Small intestine (tissue), 7 donors: ENCODE results near the gene CDKAL1. TPM values are rescaled to one million over a fixed set of nuclear protein-coding genes. Genes with fewer than 3 reads are reported as not detected.
A peak's percentile ranks its signal among the peaks of the same experiment; 100 is the strongest.

Source experiments
- DNase-seq, 2 donors: peaks; one replicate each; pipeline versions ENCODE4 v3.0.0 to v3.0.0-alpha.2; 2013
- FAIRE-seq: peaks from 2 replicates; lab custom pipeline; 2012; peaks lifted over from hg19 to GRCh38; lab: Jason Lieb, UNC
- H3K27ac ChIP-seq, 3 donors: one replicate each; pipeline ENCODE4 v1.5.1; 2013; ENCODE audit warnings: low read length in 2 of 3, mild to moderate bottlenecking in 2 of 3, control low read depth in 1 of 3, inconsistent platforms in 1 of 3, low read depth in 1 of 3, moderate library complexity in 1 of 3
- H3K27me3 ChIP-seq, 3 donors: one replicate each; pipeline ENCODE4 v1.6.1; 2013; ENCODE audit warnings: low read length in 3 of 3, inconsistent platforms in 1 of 3; ENCODE audit not compliant: control insufficient read depth in 3 of 3, insufficient read depth in 3 of 3
- H3K36me3 ChIP-seq, 3 donors: one replicate each; pipeline ENCODE4 v1.6.1; 2013; ENCODE audit warnings: low read length in 3 of 3, inconsistent platforms in 1 of 3, low read depth in 1 of 3, mild to moderate bottlenecking in 1 of 3, moderate library complexity in 1 of 3; ENCODE audit not compliant: control insufficient read depth in 3 of 3, insufficient read depth in 2 of 3
- H3K4me1 ChIP-seq, 3 donors: one replicate each; pipeline ENCODE4 v1.6.1; 2013; ENCODE audit warnings: low read length in 2 of 3, inconsistent platforms in 1 of 3, low read depth in 1 of 3, mild to moderate bottlenecking in 1 of 3, moderate library complexity in 1 of 3; ENCODE audit not compliant: control insufficient read depth in 3 of 3, insufficient read depth in 2 of 3
- H3K4me3 ChIP-seq, 3 donors: one replicate each; pipeline ENCODE4 v1.5.1; 2013; ENCODE audit warnings: low read length in 3 of 3, control low read depth in 1 of 3, inconsistent platforms in 1 of 3, low read depth in 1 of 3, mild to moderate bottlenecking in 1 of 3, moderate library complexity in 1 of 3
- H3K9me3 ChIP-seq, 2 donors: one replicate each; pipeline ENCODE4 v1.6.1; 2013; ENCODE audit warnings: low read depth in 1 of 2, low read length in 1 of 2; ENCODE audit not compliant: control insufficient read depth in 2 of 2, insufficient read depth in 1 of 2
- WGBS, 3 donors: extraction: QIAGEN DNeasy Blood & Tissue Kit; methylation state at CpG; one replicate each; pipeline ENCODE4 v1.1.7; 2013; 5-methylcytosine and 5-hydroxymethylcytosine counted together
- polyA plus RNA-seq, 4 donors: library from polyadenylated mRNA; stranded (reverse) in 3 of 4; unstranded in 1 of 4; fragments of 200-250 nt in 3 of 4; fragments of 120-200 nt in 1 of 4; gene quantifications; one replicate each; pipeline versions ENCODE4 v1.2.1 to v1.2.3, GENCODE V29; 2013
- donor health status: healthy with polysubstance abuse.
- donor health status: control.
- donor health status: control.
- donor health status: Bipolar disorder and iron deficiency.
- donor health status: healthy.

The CDKAL1 gene
- polyA plus RNA-seq, 4 donors = 2.4 to 10.5 (median 4.1) TPM

- WGBS, 3 donors = 88 to 92% (median 91%) methylated on average over 6 of the region's 6 CpGs
- H3K4me3 ChIP-seq = no peak overlapping the region
- no peaks in the 10 kb centered on the region for H3K9me3 ChIP-seq
- H3K4me1 ChIP-seq = no peaks in the 10 kb centered on the region
- H3K27me3 ChIP-seq = no peaks in the 10 kb centered on the region
- H3K27ac ChIP-seq = no peak overlapping the region
- DNase-seq = no peak
- FAIRE-seq = no peak
- H3K36me3 ChIP-seq = no peaks in the 10 kb centered on the region
Observed at GRCh38 chr6:21149470-21149869, 615.2 kb downstream of the CDKAL1 start.

- Histone ChIP-seq H3K27ac (no peak overlapping the region), H3K27me3 (no peaks in the 10 kb centered on the region), H3K4me1 (no peaks in the 10 kb centered on the region), H3K36me3 (no peaks in the 10 kb centered on the region), H3K9me3 (no peaks in the 10 kb centered on the region), H3K4me3 (no peak overlapping the region)
- WGBS, 3 donors = 88 to 96% (median 95%) methylated on average over 1 of the region's 1 CpG
- DNase-seq = no peak
- FAIRE-seq = no peak
Observed at GRCh38 chr6:21150667-21151066, 616.4 kb downstream of the CDKAL1 start.

GRCh38 chr6:21151119-21151518, 616.9 kb downstream of the CDKAL1 start:
- H3K27ac ChIP-seq = no peak overlapping the region
- no peak for DNase-seq
- H3K4me3 ChIP-seq = no peak overlapping the region
- no peak for FAIRE-seq
- no peaks in the 10 kb centered on the region for H3K27me3 ChIP-seq
- WGBS, 3 donors = 80 to 88% (median 83%) methylated on average over 5 of the region's 5 CpGs
- H3K9me3 ChIP-seq = no peaks in the 10 kb centered on the region
- H3K4me1 ChIP-seq = no peaks in the 10 kb centered on the region
- H3K36me3 ChIP-seq = no peaks in the 10 kb centered on the region

- H3K4me1 ChIP-seq = no peaks in the 10 kb centered on the region
- no peak overlapping the region for H3K27ac ChIP-seq
- DNase-seq (no peak), FAIRE-seq (no peak)
- 80 to 85% (median 83%) methylated on average over 5 of the region's 5 CpGs for WGBS, 3 donors
- no peaks in the 10 kb centered on the region for H3K27me3 ChIP-seq
- H3K4me3 ChIP-seq = no peak overlapping the region
- no peaks in the 10 kb centered on the region for H3K9me3 ChIP-seq
- no peaks in the 10 kb centered on the region for H3K36me3 ChIP-seq
Observed at GRCh38 chr6:21151530-21151929, 617.3 kb downstream of the CDKAL1 start.

- Histone ChIP-seq H3K4me3 (no peak overlapping the region), H3K36me3 (no peaks in the 10 kb centered on the region), H3K27me3 (no peaks in the 10 kb centered on the region), H3K9me3 (no peaks in the 10 kb centered on the region), H3K4me1 (no peaks in the 10 kb centered on the region), H3K27ac (no peak overlapping the region)
- FAIRE-seq (no peak), DNase-seq (no peak)
- WGBS, 3 donors = 72 to 86% (median 76%) methylated on average over 4 of the region's 4 CpGs
Observed at GRCh38 chr6:21157186-21157929, 623.1 kb downstream of the CDKAL1 start.

- no peak overlapping the region for H3K4me3 ChIP-seq
- no peaks in the 10 kb centered on the region for H3K9me3 ChIP-seq
- no peaks in the 10 kb centered on the region for H3K4me1 ChIP-seq
- H3K36me3 ChIP-seq = peaks cover 0 to 1% (median 0%) of the 10 kb centered on the region in 3 donors
- DNase-seq (no peak), FAIRE-seq (no peak)
- no peak overlapping the region for H3K27ac ChIP-seq
- no peaks in the 10 kb centered on the region for H3K27me3 ChIP-seq
- 62 to 78% (median 73%) methylated on average over 1 of the region's 1 CpG for whole genome bisulfite sequencing, 3 donors
Observed at GRCh38 chr6:21158149-21158548, 623.9 kb downstream of the CDKAL1 start.

GRCh38 chr6:21158873-21159272, 624.6 kb downstream of the CDKAL1 start:
- DNase-seq (no peak), FAIRE-seq (peak; percentile 51)
- Histone ChIP-seq H3K27ac (no peak overlapping the region), H3K4me3 (no peak overlapping the region), H3K4me1 (no peaks in the 10 kb centered on the region), H3K27me3 (no peaks in the 10 kb centered on the region), H3K36me3 (peaks cover 0 to 2% (median 0%) of the 10 kb centered on the region in 3 donors), H3K9me3 (no peaks in the 10 kb centered on the region)
- 67 to 74% (median 67%) methylated on average over 1 of the region's 1 CpG for WGBS, 3 donors

- peaks cover 0 to 2% (median 0%) of the 10 kb centered on the region in 3 donors for H3K36me3 ChIP-seq
- FAIRE-seq (no peak), DNase-seq (no peak)
- 89 to 96% (median 90%) methylated on average over 3 of the region's 3 CpGs for WGBS, 3 donors
- no peak overlapping the region for H3K4me3 ChIP-seq
- no peaks in the 10 kb centered on the region for H3K9me3 ChIP-seq
- H3K27me3 ChIP-seq = no peaks in the 10 kb centered on the region
- no peak overlapping the region for H3K27ac ChIP-seq
- H3K4me1 ChIP-seq = no peaks in the 10 kb centered on the region
Observed at GRCh38 chr6:21159465-21159864, 625.2 kb downstream of the CDKAL1 start.

- Histone ChIP-seq H3K27ac (no peak overlapping the region), H3K4me3 (no peak overlapping the region), H3K9me3 (no peaks in the 10 kb centered on the region), H3K36me3 (peaks cover 0 to 2% (median 0%) of the 10 kb centered on the region in 3 donors), H3K27me3 (no peaks in the 10 kb centered on the region), H3K4me1 (peaks cover 0 to 2% (median 0%) of the 10 kb centered on the region in 3 donors)
- DNase-seq = no peak
- no peak for FAIRE-seq
- WGBS, 3 donors = 86 to 93% (median 91%) methylated on average over 4 of the region's 4 CpGs
Observed at GRCh38 chr6:21161707-21162106, 627.5 kb downstream of the CDKAL1 start.
